WTC11 (cell line): ENCODE measurements around the gene SPHKAP.

Experiments
- CTCF ChIP-seq: fragments of 200-600 bp; IDR thresholded peaks from 2 replicates; pipeline ENCODE4 v1.8.0; 2022; ENCODE audit warnings: antibody characterized with exemption
- EMX1 ChIP-seq: fragments of 250-450 bp; sonication (Bioruptor Pico); IDR thresholded peaks from 2 replicates; pipeline ENCODE4 v1.8.0; 2021; ENCODE audit warnings: mild to moderate bottlenecking
- MAX ChIP-seq: sonication (generic); formaldehyde crosslinking; IDR thresholded peaks from 2 replicates; pipeline ENCODE4 v1.8.0; 2022; ENCODE audit warnings: mild to moderate bottlenecking, missing genetic modification reagents
- NFYB ChIP-seq: sonication (generic); formaldehyde crosslinking; conservative IDR thresholded peaks from 2 replicates; pipeline ENCODE4 v1.8.0; 2022; ENCODE audit warnings: low read depth, missing genetic modification reagents

GRCh38 chr2:228016402-228016801 is 165.1 kb downstream of the SPHKAP start:
- TF ChIP-seq EMX1 (CRISPR knock-in tag), result no peak
- TF ChIP-seq MAX (CRISPR knock-in tag), result no peak
- TF ChIP-seq CTCF, result no peak
- TF ChIP-seq NFYB, result no peak
